T-helper 1 cell treated with Interleukin-12 subunit alpha and Interleukin-12 subunit beta and Interleukin-4 antibody, amounts not matched to agents 30 μg/mL and 1 μg/mL, for 36 hours (primary cell): Measurements from ENCODE around the gene NSMF.

Source experiments
- H3K27ac Mint-ChIP-seq: one replicate; pipeline ENCODE4 v1.8.0; 2021; ENCODE audit warnings: mild to moderate bottlenecking, mixed read lengths
- H3K27me3 Mint-ChIP-seq: one replicate; pipeline ENCODE4 v1.8.0; 2021; ENCODE audit warnings: low read depth, mixed read lengths
- H3K36me3 Mint-ChIP-seq: one replicate; pipeline ENCODE4 v1.8.0; 2021; ENCODE audit warnings: low read depth, mixed read lengths
- H3K4me1 Mint-ChIP-seq: one replicate; pipeline ENCODE4 v1.8.0; 2021; ENCODE audit warnings: low read depth, mixed read lengths
- H3K4me3 Mint-ChIP-seq: one replicate; pipeline ENCODE4 v1.8.0; 2021; ENCODE audit warnings: mild to moderate bottlenecking, moderate library complexity, mixed read lengths
- H3K9me3 Mint-ChIP-seq: one replicate; pipeline ENCODE4 v1.8.0; 2021; ENCODE audit warnings: mixed read lengths

The NSMF gene

GRCh38 chr9:137429974-137430722 lies 29.0 kb downstream of the NSMF start:
- Mint-ChIP-seq H3K4me1 (no peaks in the 10 kb centered on the region), H3K36me3 (no peaks in the 10 kb centered on the region), H3K27ac (no peak overlapping the region), H3K27me3 (no peaks in the 10 kb centered on the region), H3K9me3 (no peaks in the 10 kb centered on the region), H3K4me3 (no peak overlapping the region)

DNA sequence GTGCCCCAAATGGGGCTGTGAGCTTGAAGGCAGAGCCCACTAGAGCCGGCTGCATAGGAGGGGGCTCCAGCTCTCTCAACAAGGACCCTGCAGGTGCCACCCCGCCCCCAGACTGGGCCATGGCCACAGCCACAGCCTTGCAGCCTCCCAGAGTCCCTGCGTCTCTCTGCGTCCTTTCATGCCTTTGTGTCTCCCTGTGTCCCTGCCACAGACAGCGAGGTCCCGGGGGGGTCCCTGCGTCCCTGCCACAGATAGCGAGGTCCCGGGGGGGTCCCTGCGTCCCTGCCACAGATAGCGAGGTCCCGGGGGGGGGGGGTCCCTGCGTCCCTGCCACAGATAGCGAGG lies 29.6 kb downstream of the NSMF start:
- no peaks in the 10 kb centered on the region for H3K9me3 Mint-ChIP-seq
- peaks cover 2% of the 10 kb centered on the region for H3K27me3 Mint-ChIP-seq

DNA sequence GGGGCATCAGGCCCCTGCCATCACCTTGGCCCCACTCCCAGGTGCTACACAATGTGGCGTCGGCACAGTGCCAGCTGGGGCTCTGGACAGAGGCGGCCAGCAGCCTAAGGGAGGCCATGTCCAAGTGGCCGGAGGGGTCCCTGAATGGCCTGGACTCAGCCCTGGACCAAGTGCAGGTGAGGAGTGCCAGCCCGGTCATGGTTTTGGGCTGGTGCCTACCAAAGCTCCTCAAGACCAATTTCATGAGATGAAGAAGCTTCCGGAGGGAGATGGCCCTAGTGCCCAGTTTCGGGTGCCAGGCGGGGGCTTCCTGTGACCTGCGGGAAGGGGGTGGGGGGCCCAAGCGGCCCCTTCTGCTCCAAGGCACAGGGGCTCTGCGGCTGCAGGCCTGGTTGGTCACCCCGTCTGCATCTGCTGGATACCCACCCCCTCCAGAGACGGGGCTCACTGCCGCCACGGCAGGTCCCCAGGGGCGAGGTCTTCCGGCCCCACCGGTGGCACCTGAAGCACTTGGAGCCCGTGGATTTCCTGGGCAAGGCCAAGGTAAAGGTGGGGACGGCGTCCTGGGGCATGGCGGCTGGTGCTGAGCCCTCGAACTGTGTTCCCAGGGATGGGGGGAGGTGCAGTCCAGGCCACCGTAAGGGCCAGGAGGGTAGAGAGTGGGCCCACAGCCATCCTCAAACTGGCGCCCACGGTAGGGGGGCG lies 30.1 kb downstream of the NSMF start:
- H3K27me3 Mint-ChIP-seq, result peaks cover 6% of the 10 kb centered on the region
- H3K9me3 Mint-ChIP-seq, result no peaks in the 10 kb centered on the region
- H3K36me3 Mint-ChIP-seq, result no peaks in the 10 kb centered on the region
- H3K4me1 Mint-ChIP-seq, result no peaks in the 10 kb centered on the region
- no peak overlapping the region for H3K4me3 Mint-ChIP-seq
- no peak overlapping the region for H3K27ac Mint-ChIP-seq

More for the DNA sequence above, 29.6 kb downstream of the NSMF start:
- Mint-ChIP-seq H3K4me3 (no peak overlapping the region), H3K36me3 (no peaks in the 10 kb centered on the region), H3K4me1 (no peaks in the 10 kb centered on the region), H3K27ac (no peak overlapping the region)

GRCh38 chr9:137428311-137428630 lies 30.9 kb downstream of the NSMF start:
- H3K9me3 Mint-ChIP-seq, result no peaks in the 10 kb centered on the region
- H3K27me3 Mint-ChIP-seq, result peaks cover 6% of the 10 kb centered on the region
- H3K4me3 Mint-ChIP-seq, result no peak overlapping the region
- H3K36me3 Mint-ChIP-seq, result no peaks in the 10 kb centered on the region
- no peak overlapping the region for H3K27ac Mint-ChIP-seq
- H3K4me1 Mint-ChIP-seq, result no peaks in the 10 kb centered on the region

DNA sequence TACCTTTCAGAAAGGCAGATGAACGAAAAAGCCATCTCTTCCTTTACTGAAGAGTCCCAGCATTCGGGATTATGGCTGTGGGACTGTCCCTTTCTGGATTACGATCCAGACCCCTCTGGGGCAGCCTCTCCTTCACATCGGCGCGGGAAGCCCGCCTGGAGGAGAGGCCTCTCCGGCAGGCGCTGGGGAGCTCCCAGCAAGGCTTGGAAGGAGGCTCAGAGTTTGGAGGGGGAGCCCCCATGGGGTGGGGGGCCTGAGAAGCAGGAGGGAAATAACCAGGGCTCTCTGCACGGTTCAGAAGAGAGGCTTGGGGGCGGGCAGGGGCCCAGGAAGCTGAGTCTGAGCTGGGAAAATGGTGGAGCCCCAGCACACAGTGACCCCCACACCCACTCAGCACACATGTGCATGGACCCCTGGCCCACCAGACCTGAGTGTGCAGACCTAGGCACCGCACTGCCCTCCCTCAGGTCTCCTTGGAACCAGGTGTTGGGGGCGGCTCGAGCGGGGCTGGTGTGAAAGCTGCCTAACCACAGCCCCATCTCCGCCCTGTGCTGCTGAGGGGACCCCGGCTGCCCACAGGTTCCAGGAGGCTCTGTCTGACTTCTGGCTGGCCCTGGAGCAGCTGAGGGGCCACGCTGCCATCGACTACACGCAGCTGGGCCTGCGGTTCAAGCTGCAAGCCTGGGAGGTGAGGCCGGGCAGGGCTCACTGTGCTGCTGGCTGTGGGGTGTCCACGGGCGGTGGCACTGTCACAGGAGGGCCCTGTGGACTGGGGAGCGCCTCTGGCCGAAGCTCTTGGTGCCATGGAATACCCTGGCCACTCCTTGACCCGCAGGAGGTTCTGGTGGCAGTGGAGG lies 31.5 kb downstream of the NSMF start:
- no peak overlapping the region for H3K4me3 Mint-ChIP-seq
- peaks cover 6% of the 10 kb centered on the region for H3K27me3 Mint-ChIP-seq
- no peaks in the 10 kb centered on the region for H3K9me3 Mint-ChIP-seq
- H3K4me1 Mint-ChIP-seq, result no peaks in the 10 kb centered on the region
- H3K27ac Mint-ChIP-seq, result no peak overlapping the region
- no peaks in the 10 kb centered on the region for H3K36me3 Mint-ChIP-seq

GRCh38 chr9:137426018-137426681 lies 33.0 kb downstream of the NSMF start:
- Mint-ChIP-seq H3K9me3 (no peaks in the 10 kb centered on the region), H3K4me1 (peaks cover 6% of the 10 kb centered on the region), H3K36me3 (no peaks in the 10 kb centered on the region), H3K27ac (no peak overlapping the region), H3K4me3 (no peak overlapping the region), H3K27me3 (peaks cover 6% of the 10 kb centered on the region)

- peaks cover 6% of the 10 kb centered on the region for H3K27me3 Mint-ChIP-seq
- peak overlapping the region; percentile 54 for H3K4me3 Mint-ChIP-seq
- H3K4me1 Mint-ChIP-seq, result peaks cover 6% of the 10 kb centered on the region
- H3K27ac Mint-ChIP-seq, result no peak overlapping the region
- H3K36me3 Mint-ChIP-seq, result no peaks in the 10 kb centered on the region
- H3K9me3 Mint-ChIP-seq, result no peaks in the 10 kb centered on the region
These were observed 35.4 kb downstream of the NSMF start for GRCh38 chr9:137423514-137424291.

DNA sequence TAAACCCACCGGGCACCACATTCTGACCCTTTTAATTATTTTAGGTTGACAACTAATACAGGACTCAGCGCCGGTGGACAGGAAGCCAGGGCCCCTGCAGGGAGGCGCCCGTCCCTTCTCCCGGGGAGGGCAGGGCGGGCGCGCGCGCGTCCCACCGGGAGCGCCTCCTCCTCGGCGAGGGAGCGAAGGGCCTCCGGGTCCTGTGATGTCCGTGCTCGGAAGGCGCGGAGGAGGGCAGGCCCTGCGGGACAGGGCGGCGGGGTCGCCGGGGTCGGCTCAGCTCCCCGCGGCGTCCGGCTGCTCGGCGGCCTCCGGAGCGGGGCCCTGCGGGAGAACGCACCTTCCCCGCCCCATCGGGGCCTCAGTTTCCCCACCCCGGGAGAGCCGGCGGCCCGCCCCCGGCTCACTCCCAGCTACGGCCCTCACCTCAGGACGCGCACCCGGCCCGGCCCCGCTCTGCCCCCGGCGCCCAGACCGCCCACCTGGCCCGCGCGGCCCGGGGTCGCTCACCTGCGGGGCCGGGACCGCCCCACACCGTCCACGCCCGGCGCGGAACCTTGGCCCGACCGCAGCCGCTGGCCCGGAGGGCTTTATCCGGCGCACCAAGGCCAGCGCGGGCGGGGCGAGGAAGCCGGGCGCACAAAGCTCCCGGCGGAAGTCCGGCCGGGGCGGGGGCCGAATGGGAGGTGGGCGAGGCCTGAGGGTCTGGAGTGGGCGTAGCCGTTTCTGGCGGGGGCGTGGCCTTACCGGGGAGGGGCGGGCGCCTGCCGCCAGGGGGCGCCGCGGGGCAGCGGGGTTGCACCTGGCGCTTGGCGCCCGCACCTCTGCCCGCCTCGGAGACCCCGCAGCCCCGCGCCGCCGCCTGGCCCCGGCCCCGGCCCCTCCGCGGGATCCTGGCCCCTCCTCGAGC lies 36.3 kb downstream of the NSMF start, which contains the start of the genes EXD3 and NOXA1:
EXD3 (minus strand) TSS at position 559 of the 910 bp plus-strand sequence. CDS start 27,805 bp downstream, outside the sequence.
NOXA1 (plus strand) TSS at position 790 of the 910 bp plus-strand sequence. CDS start 137 bp downstream, outside the sequence.
- H3K27ac Mint-ChIP-seq, result peak within 1 kb of the TSS; percentile 63
- peaks cover 6% of the 10 kb centered on the region for H3K4me1 Mint-ChIP-seq
- H3K36me3 Mint-ChIP-seq, result no peaks in the 10 kb centered on the region
- peak within 1 kb of the TSS; percentile 87 for H3K4me3 Mint-ChIP-seq
- peaks cover 6% of the 10 kb centered on the region for H3K27me3 Mint-ChIP-seq
- H3K9me3 Mint-ChIP-seq, result no peaks in the 10 kb centered on the region

DNA sequence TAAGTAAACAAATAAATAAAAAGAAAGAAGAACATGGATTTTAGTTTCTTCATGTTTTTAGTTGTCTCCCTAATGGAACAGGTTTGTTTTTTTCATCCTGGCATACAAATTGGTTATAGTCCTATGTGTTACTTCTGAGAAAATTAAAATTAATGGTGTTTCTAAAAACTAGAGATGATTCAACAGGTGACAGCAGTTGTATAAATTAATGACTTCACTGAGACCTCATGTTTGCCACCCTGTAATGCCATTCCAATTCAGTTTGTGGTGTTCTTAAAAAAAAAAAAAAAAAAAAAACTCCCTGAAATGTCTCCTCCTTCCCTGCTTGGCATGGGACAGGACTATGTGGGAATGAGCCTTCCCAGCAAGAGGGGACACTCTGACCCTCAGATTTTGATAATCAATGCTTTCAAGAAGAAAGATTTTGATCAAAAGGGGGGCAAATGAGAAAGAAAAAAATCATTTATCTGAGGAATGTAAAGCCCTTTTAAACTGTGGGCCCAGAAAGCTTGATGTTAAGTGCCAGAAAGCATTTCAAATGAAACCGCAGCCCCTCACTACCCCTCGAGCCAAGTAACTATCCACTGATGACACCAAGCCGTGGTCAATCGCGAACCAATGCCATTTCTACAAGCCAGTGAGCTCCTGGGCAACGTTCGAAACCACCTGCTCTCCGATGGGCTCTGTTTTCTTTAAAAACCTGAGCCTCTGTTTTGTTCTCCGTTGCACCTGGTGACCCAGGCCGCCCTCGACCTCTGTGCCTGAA lies 37.1 kb downstream of the NSMF start:
- H3K36me3 Mint-ChIP-seq, result no peaks in the 10 kb centered on the region
- H3K4me3 Mint-ChIP-seq, result peak overlapping the region; percentile 87
- H3K27me3 Mint-ChIP-seq, result peaks cover 6% of the 10 kb centered on the region
- H3K9me3 Mint-ChIP-seq, result no peaks in the 10 kb centered on the region
- peaks cover 6% of the 10 kb centered on the region for H3K4me1 Mint-ChIP-seq
- H3K27ac Mint-ChIP-seq, result peak overlapping the region; percentile 63

GRCh38 chr9:137417161-137418021 lies 41.7 kb downstream of the NSMF start:
- no peak overlapping the region for H3K27ac Mint-ChIP-seq
- H3K4me1 Mint-ChIP-seq, result peaks cover 13% of the 10 kb centered on the region
- no peak overlapping the region for H3K4me3 Mint-ChIP-seq
- no peaks in the 10 kb centered on the region for H3K27me3 Mint-ChIP-seq
- no peaks in the 10 kb centered on the region for H3K9me3 Mint-ChIP-seq
- no peaks in the 10 kb centered on the region for H3K36me3 Mint-ChIP-seq

GRCh38 chr9:137416563-137417151 lies 42.5 kb downstream of the NSMF start:
- Mint-ChIP-seq H3K27ac (no peak overlapping the region), H3K27me3 (no peaks in the 10 kb centered on the region), H3K4me3 (no peak overlapping the region), H3K9me3 (no peaks in the 10 kb centered on the region), H3K36me3 (no peaks in the 10 kb centered on the region), H3K4me1 (peaks cover 7% of the 10 kb centered on the region)
